DLD1 (cell line): Measurements from ENCODE around the gene KCNF1.

Experiments used
- in situ Hi-C: cut with HindIII; loops from 2 replicates; pipeline ENCODE4 v1.10.0; 2017; ENCODE audit warnings: low sequenced_read_pairs

The KCNF1 gene

GRCh38 chr2:10879624-10880585 lies 31.8 kb upstream of the KCNF1 start:
- in situ Hi-C loops, result no loop called here

- in situ Hi-C loops, result no loop called here
These were observed 31.0 kb upstream of the KCNF1 start for GRCh38 chr2:10880586-10881321.

GRCh38 chr2:10882568-10882967 lies 29.2 kb upstream of the KCNF1 start:
- in situ Hi-C loops, result no loop called here

- in situ Hi-C loops, result no loop called here
These were observed 28.7 kb upstream of the KCNF1 start for GRCh38 chr2:10883066-10883465.

- in situ Hi-C loops, result no loop called here
These were observed 27.8 kb upstream of the KCNF1 start for GRCh38 chr2:10883801-10884478.

GRCh38 chr2:10884574-10884975 lies 27.2 kb upstream of the KCNF1 start:
- in situ Hi-C loops, result no loop called here

GRCh38 chr2:10885094-10885860 lies 26.5 kb upstream of the KCNF1 start:
- in situ Hi-C loops, result no loop called here

GRCh38 chr2:10887476-10887875 lies 24.3 kb upstream of the KCNF1 start:
- in situ Hi-C loops, result no loop called here

GRCh38 chr2:10889651-10890215 lies 22.0 kb upstream of the KCNF1 start:
- in situ Hi-C loops, result no loop called here

- in situ Hi-C loops, result no loop called here
These were observed 20.9 kb upstream of the KCNF1 start for GRCh38 chr2:10890706-10891270.

- in situ Hi-C loops, result no loop called here
These were observed 20.3 kb upstream of the KCNF1 start for GRCh38 chr2:10891390-10891789.

- in situ Hi-C loops, result no loop called here
These were observed 19.9 kb upstream of the KCNF1 start for GRCh38 chr2:10891848-10892247.

GRCh38 chr2:10892316-10892715 lies 19.4 kb upstream of the KCNF1 start:
- in situ Hi-C loops, result no loop called here

GRCh38 chr2:10892796-10893350 lies 18.9 kb upstream of the KCNF1 start:
- in situ Hi-C loops, result no loop called here

- in situ Hi-C loops, result no loop called here
These were observed 17.3 kb upstream of the KCNF1 start for GRCh38 chr2:10894264-10894935.

GRCh38 chr2:10895231-10895630 lies 16.5 kb upstream of the KCNF1 start:
- in situ Hi-C loops, result no loop called here

- in situ Hi-C loops, result no loop called here
These were observed 13.8 kb upstream of the KCNF1 start for GRCh38 chr2:10897956-10898355.

- in situ Hi-C loops, result loop anchor here (5.0 kb wide), 1 partner anchor 68 kb away; no protein-coding TSS in a partner anchor
These were observed 11.3 kb upstream of the KCNF1 start for GRCh38 chr2:10900216-10901109.
